ENCODE results near the gene ATXN3.
"Not testable (repeated sequence)": the region's sequence is repeated elsewhere in the genome, so short reads cannot be mapped to it uniquely, and the experiment has no call there.

Gene ATXN3

GRCh38 chr14:92093320-92093719, 13.1 kb downstream of the ATXN3 start:
- TF ChIP-seq CTCF (IDR thresholded peaks at IDR 0.05; ENCODE audit: control extremely low read depth, extremely low read depth, low read depth, missing control alignments) = peak; percentile 37
- no peak for DNase-seq (ENCODE audit: extremely low spot score)
- ChIA-PET CTCF (interaction anchor here (0.8 to 1.5 kb wide), 2 partner anchors 13 to 259 kb away, joined by 3 to 8 read pairs; partner anchors contain the start of gene ATXN3), POLR2A (interaction anchor here (1.0 kb wide), 1 partner anchor 29 kb away, joined by 10 read pairs; the partner anchor contains the start of genes CPSF2 and NDUFB1)

- POLR2A ChIA-PET = interaction anchor here (0.6 kb wide), 1 partner anchor 31 kb away, joined by 3 read pairs; no protein-coding TSS in a partner anchor
- TF ChIP-seq CTCF (IDR thresholded peaks at IDR 0.05; ENCODE audit: control extremely low read depth, extremely low read depth, low read depth, missing control alignments) = no peak
- no peak for DNase-seq (ENCODE audit: extremely low spot score)
- CTCF ChIA-PET = interaction anchor here (0.7 kb wide), 1 partner anchor 18 kb away, joined by 3 read pairs; the partner anchor contains the start of gene ATXN3
These were observed 17.9 kb downstream of the ATXN3 start for GRCh38 chr14:92088494-92088893.

GRCh38 chr14:92074555-92074954, 31.8 kb downstream of the ATXN3 start:
- POLR2A ChIA-PET = no interaction called here
- TF ChIP-seq CTCF (IDR thresholded peaks at IDR 0.05; ENCODE audit: control extremely low read depth, extremely low read depth, low read depth, missing control alignments) = no peak
- DNase-seq (ENCODE audit: extremely low spot score) = no peak
- CTCF ChIA-PET = interaction anchor here (1.2 to 1.3 kb wide), 2 partner anchors 24 to 32 kb away, joined by 3 read pairs; partner anchors contain the start of gene ATXN3

- ChIA-PET POLR2A (no interaction called here), CTCF (interaction anchor here (1.3 kb wide), 1 partner anchor 17 kb away, joined by 3 read pairs; no protein-coding TSS in a partner anchor)
- no peak for DNase-seq (ENCODE audit: extremely low spot score)
- no peak for TF ChIP-seq CTCF (IDR thresholded peaks at IDR 0.05; ENCODE audit: control extremely low read depth, extremely low read depth, low read depth, missing control alignments)
These were observed 48.1 kb downstream of the ATXN3 start for GRCh38 chr14:92058006-92058917.

- CTCF ChIA-PET = interaction anchor here (1.2 to 1.9 kb wide), 3 partner anchors 13 to 57 kb away, joined by 3 to 6 read pairs (median 5); partner anchors contain the start of gene ATXN3
- no peak for DNase-seq (ENCODE audit: extremely low spot score)
- no peak for TF ChIP-seq CTCF (IDR thresholded peaks at IDR 0.05; ENCODE audit: control extremely low read depth, extremely low read depth, low read depth, missing control alignments)
- POLR2A ChIA-PET = no interaction called here
These were observed 56.6 kb downstream of the ATXN3 start for GRCh38 chr14:92049781-92050180.

GRCh38 chr14:92049221-92049620, 57.2 kb downstream of the ATXN3 start:
- DNase-seq (ENCODE audit: extremely low spot score); POLR2A ChIA-PET; CTCF ChIA-PET: not testable (repeated sequence)

GRCh38 chr14:92045904-92046303, 60.5 kb downstream of the ATXN3 start:
- DNase-seq (ENCODE audit: extremely low spot score); POLR2A ChIA-PET; CTCF ChIA-PET: not testable (repeated sequence)

- POLR2A ChIA-PET; DNase-seq (ENCODE audit: extremely low spot score); CTCF ChIA-PET: not testable (repeated sequence)
These were observed 64.6 kb downstream of the ATXN3 start for GRCh38 chr14:92041766-92042165.

Measured in GM10248 (cell line).